Right ventricle myocardium superior (tissue), 1 donor: Measurements from ENCODE around the gene FTO. TPM values are rescaled to one million over a fixed set of nuclear protein-coding genes. Genes with fewer than 3 reads are reported as not detected.

Experiments used
- ATAC-seq: fragments of 200-7000 bp; cut with Tn5 transposase; one replicate; pipeline ENCODE4 v1.9.1; 2020; ENCODE audit warnings: mild to moderate bottlenecking; ENCODE audit not compliant: poor library complexity
- DNase-seq: peaks from one replicate; pipeline ENCODE4 v3.0.0-alpha.2; 2020
- intact Hi-C: fragments of 100-400 bp; cut with DNase I; formaldehyde crosslinking; loops from one replicate; pipeline ENCODE4 v1.11.2; 2022
- total RNA-seq: library from RNA; stranded (reverse); fragmentation: NEBNext Ultra II Directional; extraction: Animal tissue kit (Norgen Biotek cat#: 25700); gene quantifications from one replicate; pipeline ENCODE4 v1.2.1, GENCODE V29; 2021
- donor health status: DM: no; HTN: yes; CAD: no; lungs with severe emphysema.

FTO gene
- total RNA-seq, 1 donor from 2014 or later, result 75.3 TPM

DNA sequence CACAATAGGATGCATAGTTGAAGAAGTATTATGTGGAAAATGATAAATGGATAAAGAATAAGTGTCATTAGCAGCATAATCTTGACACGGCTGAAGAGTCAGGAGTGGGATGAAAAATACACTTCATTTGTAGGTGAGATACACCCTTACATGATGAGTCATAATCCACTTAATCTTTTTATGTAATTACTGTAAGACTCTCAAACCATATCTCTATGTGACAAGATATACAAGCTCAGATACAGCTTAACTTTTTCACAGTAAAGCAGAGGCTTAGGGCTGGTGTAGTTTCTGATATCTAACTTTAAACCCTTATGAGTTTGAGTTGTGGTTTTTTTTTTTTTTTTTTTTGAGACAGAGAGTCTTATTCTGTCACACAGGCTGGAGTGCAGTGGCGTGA is 101.2 kb downstream of the FTO start:
- no peak for DNase-seq
- intact Hi-C loops, result no loop called here
- no peak for ATAC-seq

GRCh38 chr16:53805752-53806151 is 101.8 kb downstream of the FTO start:
- no peak for ATAC-seq
- no peak for DNase-seq
- intact Hi-C loops, result no loop called here

DNA sequence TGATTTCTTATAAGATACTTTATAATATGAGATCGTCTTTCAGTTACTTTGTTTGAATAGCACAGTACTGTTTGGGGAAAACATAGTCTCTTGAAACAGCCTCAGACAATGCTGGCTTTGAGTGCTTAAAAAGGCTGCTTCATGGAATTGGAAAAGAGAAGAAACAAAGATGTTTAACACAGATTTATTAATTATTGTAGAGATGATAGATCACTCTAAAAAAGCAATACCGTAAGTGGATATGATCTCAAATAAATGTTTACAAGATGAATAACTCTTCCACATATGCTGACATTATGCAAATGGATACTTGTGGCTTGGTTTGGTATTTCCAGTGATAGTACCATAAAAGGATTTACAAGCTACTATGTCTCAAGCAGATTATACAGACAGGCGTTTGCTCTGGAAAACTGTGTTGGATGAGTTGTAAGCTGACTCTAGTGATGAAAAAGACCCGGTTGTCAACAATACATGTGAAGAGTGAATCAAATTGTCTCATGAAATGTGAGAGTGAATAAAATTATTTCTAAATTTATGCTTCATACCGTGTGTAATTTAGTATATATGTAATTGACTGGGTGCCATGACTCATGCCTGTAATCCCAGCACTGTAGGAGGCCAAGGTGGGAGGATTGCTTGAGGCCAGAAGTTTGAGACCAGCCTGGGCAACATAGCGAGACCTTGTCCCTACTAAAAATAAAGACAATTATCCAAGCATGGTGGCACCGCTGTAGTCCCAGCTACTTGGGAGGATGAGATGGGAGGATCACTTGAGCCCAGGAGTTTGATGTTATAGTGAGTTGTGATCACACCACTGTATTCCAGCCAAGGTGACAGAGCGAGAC is 105.4 kb downstream of the FTO start:
- intact Hi-C loops, result no loop called here
- ATAC-seq (no peak), DNase-seq (no peak)

DNA sequence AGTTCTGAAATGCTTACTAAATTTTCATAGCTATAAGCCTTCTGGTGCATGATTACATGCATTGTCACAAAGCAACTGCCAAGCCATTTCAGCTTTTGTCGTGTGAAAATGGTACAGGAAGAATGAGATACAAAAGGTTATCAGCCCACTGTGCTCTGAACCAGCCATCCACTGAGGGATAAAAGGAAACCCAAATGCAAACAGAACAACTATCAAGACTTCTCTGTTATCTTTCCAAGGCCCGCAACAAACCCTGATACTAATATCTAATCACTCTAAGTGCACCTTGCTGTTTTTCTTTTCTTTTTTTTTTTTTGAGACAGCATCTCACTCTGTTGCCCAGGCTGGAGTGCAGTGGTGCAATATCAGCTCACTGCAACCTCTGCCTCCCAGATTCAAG is 109.0 kb downstream of the FTO start:
- no peak for DNase-seq
- no peak for ATAC-seq
- intact Hi-C loops, result no loop called here

DNA sequence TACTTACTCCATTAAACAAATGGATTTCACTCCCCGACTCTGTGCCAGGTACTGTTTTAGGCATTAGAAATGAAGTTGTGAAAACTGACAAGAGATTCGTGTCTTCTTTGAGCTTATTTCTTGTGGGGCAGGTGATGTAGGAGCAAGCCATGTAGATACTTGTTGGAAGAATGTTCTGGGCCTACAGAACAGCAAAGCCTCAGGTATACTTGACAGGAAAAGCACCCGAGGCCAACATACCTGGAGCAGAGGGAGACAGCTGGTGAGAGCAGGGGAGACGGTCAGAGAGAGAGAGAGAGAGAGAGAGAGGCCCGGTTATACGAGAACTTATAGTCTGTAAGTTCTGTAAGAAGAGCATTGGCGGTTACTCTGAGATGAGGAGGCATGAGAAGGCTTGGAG is 110.8 kb downstream of the FTO start:
- DNase-seq, result no peak
- intact Hi-C loops, result no loop called here
- ATAC-seq, result no peak

DNA sequence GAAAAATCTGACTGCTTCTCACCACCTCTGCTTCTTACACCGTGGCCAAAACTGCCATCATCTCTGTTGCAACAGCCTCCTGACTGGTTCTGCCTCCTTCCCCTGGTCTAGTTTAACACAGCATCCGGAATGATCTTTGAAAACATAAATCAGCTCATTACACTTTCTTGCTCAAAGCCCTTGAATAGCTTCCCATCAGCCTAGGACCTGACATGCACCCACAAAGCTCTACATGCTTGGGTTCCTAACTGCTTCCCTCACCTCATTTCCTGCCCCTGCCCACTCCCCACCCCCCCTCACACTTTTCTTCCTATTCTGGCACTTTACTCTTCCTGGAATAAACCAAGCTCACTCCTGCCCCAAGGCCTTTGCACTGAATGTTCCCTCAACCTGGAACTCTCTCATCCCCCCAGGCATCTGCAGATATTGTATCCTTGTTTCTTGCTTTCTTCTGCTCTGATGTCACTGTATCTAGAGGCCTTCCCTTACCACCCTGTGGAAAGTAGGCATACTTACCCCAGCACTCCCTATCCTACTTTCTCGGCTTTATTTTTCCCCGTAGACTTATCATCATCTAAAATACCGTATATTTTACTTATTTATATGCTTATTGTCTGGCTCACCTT is 112.4 kb downstream of the FTO start:
- ATAC-seq, result no peak
- DNase-seq, result no peak
- intact Hi-C loops, result no loop called here

GRCh38 chr16:53817117-53817755 is 113.3 kb downstream of the FTO start:
- intact Hi-C loops, result no loop called here
- no peak for DNase-seq
- no peak for ATAC-seq

DNA sequence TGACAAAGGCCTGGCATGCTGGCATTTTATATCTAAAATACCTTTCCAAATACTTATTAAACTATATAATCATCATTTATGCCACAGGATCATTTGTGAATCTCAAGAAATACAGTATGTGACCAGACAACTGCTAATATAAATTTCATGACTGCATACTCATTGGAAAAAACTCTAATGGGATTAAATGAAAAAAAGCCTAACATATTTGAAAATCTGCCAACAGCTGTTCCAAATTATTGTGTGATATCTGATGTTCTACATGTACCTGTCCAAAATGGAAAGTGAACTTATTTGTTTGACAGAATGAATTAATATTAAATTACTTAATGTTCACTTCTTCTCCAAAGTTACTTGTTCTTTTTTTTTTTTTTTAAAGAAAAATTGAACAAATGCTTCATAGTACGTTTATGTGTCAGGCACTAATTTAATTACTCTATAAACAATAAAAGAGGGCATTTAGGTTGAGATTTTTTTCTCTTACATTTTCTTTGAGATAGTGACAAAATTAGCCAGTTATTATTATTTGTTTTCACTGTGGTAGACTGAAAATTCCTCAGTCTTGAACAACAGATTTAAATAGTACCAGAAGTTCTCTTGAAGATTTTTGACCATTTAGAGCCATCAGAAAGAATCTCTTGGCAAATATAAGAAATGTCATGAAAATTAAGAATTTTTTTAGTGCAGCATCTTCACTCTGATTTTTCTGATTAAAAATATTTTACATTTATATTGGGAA is 114.0 kb downstream of the FTO start:
- ATAC-seq (no peak), DNase-seq (no peak)
- intact Hi-C loops, result no loop called here

DNA sequence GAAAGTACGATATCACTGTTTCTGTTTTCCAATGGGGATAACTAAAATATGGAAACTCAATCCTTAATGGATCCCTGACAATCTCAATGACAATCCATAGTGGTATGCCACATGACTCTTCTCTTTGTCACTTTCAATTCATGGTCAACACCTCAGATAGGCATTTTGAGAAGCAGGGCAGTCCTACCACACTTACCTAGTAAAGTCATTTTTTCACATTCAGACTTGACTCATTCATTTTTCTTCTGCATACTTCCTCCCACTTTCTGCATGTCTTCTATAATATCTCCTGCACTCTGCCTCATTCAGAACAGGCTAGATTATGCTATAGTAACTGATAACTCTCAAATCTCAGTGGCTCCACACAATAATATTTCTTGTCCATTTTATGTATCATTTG is 117.5 kb downstream of the FTO start:
- intact Hi-C loops, result no loop called here
- ATAC-seq (no peak), DNase-seq (no peak)

- no peak for ATAC-seq
- intact Hi-C loops, result no loop called here
- DNase-seq, result no peak
Observed at GRCh38 chr16:53821957-53822625, 118.1 kb downstream of the FTO start.

DNA sequence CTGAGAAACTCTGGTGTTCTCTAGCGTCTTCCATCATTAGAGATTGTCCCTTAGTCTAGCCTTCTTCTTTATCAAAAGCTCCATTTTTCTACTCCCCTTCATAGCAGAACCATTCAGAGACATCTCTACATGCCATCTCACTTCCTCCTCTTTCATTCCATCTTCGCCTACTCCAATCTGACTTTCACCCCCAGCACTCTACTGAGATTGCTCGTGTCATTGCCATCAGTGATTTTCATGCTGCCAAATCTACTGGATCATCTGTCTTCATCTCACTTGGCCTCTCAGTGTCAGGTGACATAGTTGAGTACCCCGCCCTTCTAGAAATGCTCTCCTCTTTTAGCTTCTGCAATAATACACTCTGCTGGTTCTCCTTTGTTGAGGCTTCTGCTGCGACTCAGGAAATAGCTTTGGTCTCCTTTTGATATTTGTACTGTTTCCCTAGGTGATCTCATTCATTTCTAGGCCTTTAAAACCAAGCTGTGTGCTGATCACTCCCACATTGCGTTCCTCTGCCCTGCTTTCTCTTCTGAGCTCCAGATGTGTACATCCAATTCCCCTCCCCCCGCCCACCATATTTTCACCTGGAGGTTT is 119.1 kb downstream of the FTO start:
- intact Hi-C loops, result no loop called here
- ATAC-seq (no peak), DNase-seq (no peak)

DNA sequence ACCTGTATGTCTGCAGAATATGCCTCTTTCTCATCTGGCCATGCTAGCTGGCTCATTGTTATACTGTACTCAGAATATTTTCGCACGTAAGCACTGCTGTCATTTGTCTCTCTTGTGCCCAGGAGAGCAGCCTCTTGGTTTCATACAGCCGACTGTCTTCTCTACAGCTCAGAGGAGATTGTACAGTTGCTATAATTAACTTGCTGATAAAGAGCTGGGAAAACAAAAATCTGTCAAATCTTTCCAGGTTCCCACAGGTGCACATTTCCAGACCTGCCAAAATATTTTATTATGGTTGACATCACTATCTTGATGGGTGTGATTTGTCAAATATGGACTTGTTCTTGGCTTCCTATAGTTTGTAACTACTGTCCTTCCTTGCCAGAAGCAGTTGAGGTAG is 122.7 kb downstream of the FTO start:
- intact Hi-C loops, result no loop called here
- ATAC-seq, result no peak
- DNase-seq, result no peak

- ATAC-seq, result no peak
- no peak for DNase-seq
- intact Hi-C loops, result no loop called here
Observed at GRCh38 chr16:53827741-53828140, 123.8 kb downstream of the FTO start.

DNA sequence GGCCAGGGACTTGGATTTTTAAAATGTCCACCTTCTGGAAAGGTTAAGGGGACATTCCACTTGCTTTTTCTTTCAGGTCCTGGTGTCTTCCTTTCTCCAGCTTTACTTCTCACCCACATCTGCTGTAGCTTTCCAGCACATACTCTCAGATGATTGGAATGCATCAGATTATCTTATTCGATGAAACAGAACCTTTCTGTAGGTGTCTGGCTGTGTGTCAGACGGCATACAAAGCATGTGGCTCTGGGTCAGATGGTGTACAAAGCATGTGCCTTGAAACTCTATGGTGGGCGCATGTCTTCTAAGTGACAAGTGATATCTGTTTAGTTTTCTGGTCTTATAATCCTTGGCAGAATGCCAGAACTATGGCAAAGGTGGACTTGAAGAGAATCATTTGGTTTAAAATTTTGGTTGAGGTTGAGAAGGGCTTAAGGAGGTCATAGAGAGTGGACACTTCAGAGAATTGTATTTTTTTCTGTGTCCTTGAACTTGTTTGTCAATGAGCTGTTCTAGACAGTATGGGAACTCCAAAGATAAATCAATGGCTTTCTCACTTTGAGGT is 125.3 kb downstream of the FTO start:
- DNase-seq, result no peak
- intact Hi-C loops, result no loop called here
- ATAC-seq, result no peak

DNA sequence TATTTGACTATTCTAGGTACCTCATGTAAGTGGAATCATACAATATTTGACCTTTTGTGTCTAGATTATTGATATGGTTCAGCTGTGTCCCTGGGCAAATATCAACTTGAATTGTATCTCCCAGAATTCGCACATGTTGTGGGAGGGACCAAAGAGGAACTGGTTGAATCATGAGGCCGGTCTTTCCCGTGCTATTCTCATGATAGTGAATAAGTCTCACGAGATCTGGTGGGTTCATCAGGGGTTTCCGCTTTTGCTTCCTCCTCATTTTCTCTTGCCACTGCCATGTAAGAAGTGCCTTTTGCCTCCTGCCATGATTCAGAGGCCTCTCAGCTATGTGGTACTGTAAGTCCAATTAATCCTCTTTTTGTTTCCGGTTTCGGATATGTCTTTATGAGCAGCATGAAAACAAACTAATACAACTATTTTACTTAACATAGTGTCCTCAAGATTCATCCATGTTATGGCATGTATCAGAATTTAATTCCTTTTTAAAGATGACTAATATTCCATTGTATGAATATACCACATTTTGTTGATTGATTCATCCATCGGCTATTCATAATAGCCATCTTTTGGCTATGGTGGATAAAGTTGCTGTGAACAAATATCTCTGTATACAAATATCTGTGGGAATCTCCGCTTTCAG is 129.1 kb downstream of the FTO start:
- ATAC-seq (no peak), DNase-seq (no peak)
- intact Hi-C loops, result no loop called here

GRCh38 chr16:53836142-53836541 is 132.2 kb downstream of the FTO start:
- no peak for ATAC-seq

GRCh38 chr16:53836680-53837079 is 132.7 kb downstream of the FTO start:
- intact Hi-C loops, result no loop called here
- DNase-seq (no peak), ATAC-seq (no peak)

More at GRCh38 chr16:53836142-53836541, 132.2 kb downstream of the FTO start:
- intact Hi-C loops, result no loop called here
- DNase-seq, result no peak

DNA sequence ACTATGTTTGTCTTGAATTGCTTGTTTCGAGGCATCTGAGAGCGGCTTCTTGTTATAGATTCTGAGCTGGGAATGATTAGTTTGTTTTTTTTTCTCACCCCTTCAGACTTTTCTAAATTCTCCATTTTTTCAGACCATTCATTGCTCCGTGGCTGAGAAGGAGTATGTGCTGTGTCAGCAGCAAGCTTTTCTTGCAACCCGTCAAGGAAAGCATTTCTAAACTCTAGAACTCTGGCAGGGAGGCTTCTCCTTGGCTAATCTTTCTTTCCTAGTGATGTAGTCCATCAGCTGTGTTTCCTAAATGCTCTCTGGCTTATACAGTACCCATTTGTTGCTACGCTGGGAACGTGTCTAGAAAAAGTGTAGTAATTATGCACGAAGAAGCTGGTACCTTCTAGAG is 133.5 kb downstream of the FTO start:
- DNase-seq (no peak), ATAC-seq (no peak)
- intact Hi-C loops, result no loop called here
